Panc1 (cell line): ENCODE data around the gene HNRNPC. TPM values are rescaled to one million over a fixed set of nuclear protein-coding genes. Genes with fewer than 3 reads are reported as not detected.

ENCODE experiments used
- ATAC-seq: fragments of 200-7000 bp; cut with Tn5 transposase; 2 replicates; pipeline ENCODE4 v1.9.1; 2020; ENCODE audit warnings: mild to moderate bottlenecking, moderate library complexity
- BruUV-seq: library from RNA; stranded (reverse); fragments of 400-500 nt; replicated peaks from 2 replicates; lab custom pipeline; 2021; lab: Mats Ljungman, UMichigan
- CTCF ChIA-PET: fragments of 300-600 bp; sonication (Branson Sonifier 250); formaldehyde crosslinking; loops from one replicate; lab custom pipeline; 2022; ENCODE audit warnings: antibody characterized with exemption; lab: Charles Lee
- POLR2A ChIA-PET: fragments of 300-600 bp; sonication (Branson Sonifier 250); formaldehyde crosslinking; loops from one replicate; lab custom pipeline; 2022; ENCODE audit warnings: antibody characterized with exemption; lab: Charles Lee
- DNase-seq: peaks from one replicate; pipeline ENCODE4 v3.0.0-alpha.2; 2010; ENCODE audit warnings: low read depth, low spot score
- H3K27ac ChIP-seq: 2 replicates; pipeline ENCODE4 v1.5.1; 2011; ENCODE audit warnings: mild to moderate bottlenecking, low read length, inconsistent platforms
- H3K27me3 ChIP-seq: fragments of 200-500 bp; sonication (Bioruptor generic); 2 replicates; pipeline ENCODE4 v1.6.0; 2014; ENCODE audit warnings: low read length, inconsistent platforms; ENCODE audit not compliant: control insufficient read depth, insufficient read depth
- H3K36me3 ChIP-seq: fragments of 200-500 bp; sonication (Bioruptor generic); 2 replicates; pipeline ENCODE4 v1.5.1; 2014; ENCODE audit warnings: inconsistent platforms, mild to moderate bottlenecking, low read length, moderate library complexity; ENCODE audit not compliant: control insufficient read depth, insufficient read depth
- H3K4me1 ChIP-seq: 2 replicates; pipeline ENCODE4 v1.5.1; 2011; ENCODE audit warnings: inconsistent platforms, mild to moderate bottlenecking, low read length, moderate library complexity; ENCODE audit not compliant: control insufficient read depth, insufficient read depth
- H3K4me3 ChIP-seq, 2 experiments: 2 replicates each; pipeline ENCODE4 v1.5.1; 2011 to 2012; ENCODE audit warnings: low read depth in 2 of 2, low read length in 2 of 2, mild to moderate bottlenecking in 2 of 2, inconsistent platforms in 1 of 2, moderate library complexity in 1 of 2
- H3K9me3 ChIP-seq: fragments of 200-500 bp; sonication (Bioruptor generic); 2 replicates; pipeline ENCODE4 v1.5.1; 2014; ENCODE audit warnings: low read depth, mild to moderate bottlenecking, inconsistent platforms, low read length, moderate library complexity; ENCODE audit not compliant: control insufficient read depth, insufficient read depth
- CTCF ChIP-seq: fragments of 450-650 bp; IDR thresholded peaks from 2 replicates; pipeline ENCODE4 v1.5.1; 2017; ENCODE audit warnings: mild to moderate bottlenecking
- POLR2AphosphoS5 ChIP-seq: IDR thresholded peaks from 2 replicates; pipeline ENCODE4 v1.6.1; 2012; ENCODE audit warnings: mild to moderate bottlenecking, low read depth, low read length, moderate library complexity
- REST ChIP-seq, 2 experiments: IDR thresholded peaks; 2 replicates each; pipeline ENCODE4 v1.6.1; 2011 to 2012; ENCODE audit warnings: low read depth in 2 of 2, control low read depth in 1 of 2, low read length in 1 of 2, mild to moderate bottlenecking in 1 of 2, moderate library complexity in 1 of 2; ENCODE audit not compliant: insufficient read depth in 1 of 2
- SIN3A ChIP-seq: IDR thresholded peaks from 2 replicates; pipeline ENCODE4 v1.6.1; 2012; ENCODE audit warnings: low read depth, mild to moderate bottlenecking, low read length, moderate library complexity, borderline replicate concordance; ENCODE audit not compliant: insufficient read depth
- TCF7L2 ChIP-seq: IDR thresholded peaks from 2 replicates; pipeline ENCODE4 v1.6.1; 2011; ENCODE audit warnings: mild to moderate bottlenecking, low read depth, low read length, inconsistent platforms
- in situ Hi-C: cut with HindIII; loops from 2 replicates; pipeline ENCODE4 v1.10.0; 2016; ENCODE audit warnings: low sequenced_read_pairs, low pct_unique_long_range_greater_than_20kb
- intact Hi-C: fragments of 100-400 bp; cut with micrococcal nuclease; formaldehyde crosslinking; loops from one replicate; pipeline ENCODE4 v1.10.0; 2022; ENCODE audit not compliant: unreplicated experiment
- total RNA-seq: library from RNA; stranded (reverse); gene quantifications from one replicate; pipeline ENCODE4 v1.2.1, GENCODE V29; 2021; ENCODE audit not compliant: unreplicated experiment

The HNRNPC gene
- total RNA-seq, 1 experiment from 2014 or later, result 537 TPM

- Histone ChIP-seq H3K4me3 (peak overlapping the region; percentile 34 to 38), H3K9me3 (no peaks in the 10 kb centered on the region), H3K4me1 (no peaks in the 10 kb centered on the region), H3K27me3 (no peaks in the 10 kb centered on the region), H3K36me3 (no peaks in the 10 kb centered on the region), H3K27ac (no peak overlapping the region)
- in situ Hi-C loops (no loop called here), intact Hi-C loops (no loop called here)
- ATAC-seq, result peak; percentile 73
- BruUV-seq, result no TSS peak
- ChIA-PET POLR2A (no interaction called here), CTCF (no interaction called here)
- DNase-seq, result no peak
- no peak for TF ChIP-seq TCF7L2
- no peak for TF ChIP-seq SIN3A
- TF ChIP-seq CTCF, result no peak
- no peak for TF ChIP-seq POLR2AphosphoS5
- no peak for TF ChIP-seq REST (IDR thresholded peaks at IDR 0.05; ENCODE audit: insufficient read depth in 1 of 2, low read depth in 2 of 2, low read length in 1 of 2)
Observed at GRCh38 chr14:21300892-21301291, 31.6 kb upstream of the HNRNPC start.

- no peak overlapping the region for H3K27ac ChIP-seq
- H3K27me3 ChIP-seq, result no peaks in the 10 kb centered on the region
- POLR2A ChIA-PET, result interaction anchor here (0.6 kb wide), 1 partner anchor 65 kb away, joined by 5 read pairs; no protein-coding TSS in a partner anchor
- no peak for TF ChIP-seq TCF7L2
- TF ChIP-seq REST (IDR thresholded peaks at IDR 0.05; ENCODE audit: insufficient read depth in 1 of 2, low read depth in 2 of 2, low read length in 1 of 2), result no peak
- TF ChIP-seq POLR2AphosphoS5, result no peak
- no peak for TF ChIP-seq SIN3A
- TF ChIP-seq CTCF, result no peak
- ATAC-seq (no peak), DNase-seq (no peak)
- intact Hi-C loops, result no loop called here
- no TSS peak for BruUV-seq
- no peaks in the 10 kb centered on the region for H3K9me3 ChIP-seq
- CTCF ChIA-PET, result no interaction called here
- in situ Hi-C loops, result no loop called here
- H3K4me3 ChIP-seq, result no peak overlapping the region
- no peaks in the 10 kb centered on the region for H3K4me1 ChIP-seq
- no peaks in the 10 kb centered on the region for H3K36me3 ChIP-seq
Observed at GRCh38 chr14:21299562-21300130, 30.4 kb upstream of the HNRNPC start.
